T-helper 17 cell (primary cell): ENCODE measurements around the gene SLC38A4. TPM values are rescaled to one million over a fixed set of nuclear protein-coding genes. Genes with fewer than 3 reads are reported as not detected.
"Not testable (repeated sequence)": the region's sequence is repeated elsewhere in the genome, so short reads cannot be mapped to it uniquely, and the experiment has no call there.

ENCODE experiments used
- ATAC-seq: fragments of 150-1000 bp; cut with Tn5 transposase; 2 replicates; pipeline ENCODE4 v1.10.0; 2021; ENCODE audit warnings: mild to moderate bottlenecking, moderate library complexity
- DNase-seq, 3 donors: peaks; one replicate each; pipeline versions ENCODE4 v3.0.0 to v3.0.0-alpha.2; 2020 to 2021
- H3K9me3 ChIP-seq: one replicate; pipeline ENCODE4 v1.7.0; 2013; ENCODE audit warnings: low read length, mild to moderate bottlenecking; ENCODE audit not compliant: control insufficient read depth, poor library complexity, severe bottlenecking
- H3K27ac Mint-ChIP-seq: one replicate; pipeline ENCODE4 v1.8.0; 2022; ENCODE audit warnings: mild to moderate bottlenecking, moderate library complexity, mixed read lengths
- H3K27me3 Mint-ChIP-seq: one replicate; pipeline ENCODE4 v1.8.0; 2022; ENCODE audit warnings: mixed read lengths
- H3K36me3 Mint-ChIP-seq: one replicate; pipeline ENCODE4 v1.8.0; 2022; ENCODE audit warnings: low read depth, mixed read lengths
- H3K4me1 Mint-ChIP-seq: one replicate; pipeline ENCODE4 v1.8.0; 2022; ENCODE audit warnings: mild to moderate bottlenecking, mixed read lengths
- H3K4me3 Mint-ChIP-seq: one replicate; pipeline ENCODE4 v1.8.0; 2022; ENCODE audit warnings: mild to moderate bottlenecking, moderate library complexity, mixed read lengths
- total RNA-seq, 4 donors: library from RNA in 2 of 4; stranded (reverse) in 2 of 4; gene quantifications; one replicate each; pipeline ENCODE4 v1.2.3 and lab custom pipeline; 2022 to 2026

The SLC38A4 gene
- total RNA-seq, 2 donors from 2014 or later: not detected

DNA sequence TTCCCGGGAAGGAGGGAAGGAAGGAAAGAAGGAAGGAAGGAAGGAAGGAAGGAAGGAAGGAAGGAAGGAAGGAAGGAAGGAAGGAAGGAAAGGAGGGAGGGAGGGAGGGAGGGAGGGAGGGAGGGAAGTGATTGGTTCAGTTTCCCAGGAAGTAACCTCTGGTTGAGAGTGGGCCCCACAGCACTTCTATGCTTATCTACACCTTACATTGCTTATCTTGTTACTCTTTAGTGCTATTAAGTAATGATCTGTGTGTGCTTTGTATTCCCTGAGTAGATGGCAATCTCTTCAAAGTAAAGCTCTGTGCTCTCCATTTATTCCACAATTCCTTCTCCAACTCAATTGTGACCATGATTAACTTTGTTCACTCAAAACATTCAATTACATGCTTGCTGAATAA, 74.6 kb downstream of the SLC38A4 start:
- no peaks in the 10 kb centered on the region for H3K9me3 ChIP-seq
- Mint-ChIP-seq H3K36me3 (no peaks in the 10 kb centered on the region), H3K27ac (no peak overlapping the region), H3K27me3 (no peaks in the 10 kb centered on the region), H3K4me3 (no peak overlapping the region), H3K4me1 (peaks cover 7% of the 10 kb centered on the region)
- no peak for ATAC-seq
- DNase-seq: no peak

DNA sequence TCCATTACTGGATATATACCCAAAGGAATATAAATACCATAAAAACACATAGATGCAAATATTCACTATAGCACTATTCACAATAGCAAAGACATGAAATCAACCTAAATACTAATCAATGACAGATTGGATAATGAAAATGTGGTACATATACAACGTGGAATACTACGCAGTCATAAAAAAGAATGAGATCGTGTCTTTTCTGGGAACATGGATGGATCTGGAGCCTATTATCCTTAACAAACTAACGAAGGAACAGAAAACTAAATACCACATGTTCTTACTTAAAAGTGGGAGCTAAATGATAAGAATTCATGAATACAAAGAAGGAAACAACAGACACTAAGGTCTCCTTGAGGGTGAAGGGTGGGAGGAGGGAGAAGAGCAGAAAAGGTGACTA, 76.5 kb downstream of the SLC38A4 start:
- H3K27me3 Mint-ChIP-seq: no peaks in the 10 kb centered on the region
- no peak for DNase-seq
- no peak overlapping the region for H3K4me3 Mint-ChIP-seq
- H3K9me3 ChIP-seq: no peaks in the 10 kb centered on the region
- no peaks in the 10 kb centered on the region for H3K36me3 Mint-ChIP-seq
- peaks cover 7% of the 10 kb centered on the region for H3K4me1 Mint-ChIP-seq
- H3K27ac Mint-ChIP-seq: no peak overlapping the region
- no peak for ATAC-seq

- Mint-ChIP-seq H3K27ac (no peak overlapping the region), H3K27me3 (no peaks in the 10 kb centered on the region), H3K4me1 (no peaks in the 10 kb centered on the region)
These were observed 81.5 kb downstream of the SLC38A4 start for GRCh38 chr12:46744283-46744682.

DNA sequence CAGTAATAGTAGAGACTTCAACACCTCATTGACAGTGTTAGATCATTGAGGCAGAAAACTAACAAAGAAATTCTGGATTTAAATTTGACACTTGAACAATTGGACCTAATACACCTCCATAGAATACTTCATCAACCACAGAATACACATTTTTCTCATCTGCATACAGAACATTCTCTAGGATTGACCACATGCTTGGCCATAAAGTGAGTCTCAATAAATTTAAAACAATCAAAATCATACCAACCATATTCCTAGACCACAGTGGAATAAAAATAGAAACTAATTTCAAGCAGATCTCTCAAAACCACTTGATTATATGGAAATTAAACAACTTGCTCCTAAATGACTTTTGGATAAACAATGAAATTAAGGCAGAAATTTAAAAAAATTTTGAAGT, 82.3 kb downstream of the SLC38A4 start:
- Mint-ChIP-seq H3K4me3 (no peak overlapping the region), H3K36me3 (no peaks in the 10 kb centered on the region), H3K27me3 (no peaks in the 10 kb centered on the region), H3K4me1 (no peaks in the 10 kb centered on the region), H3K27ac (no peak overlapping the region)
- no peaks in the 10 kb centered on the region for H3K9me3 ChIP-seq
- DNase-seq (no peak), ATAC-seq (no peak)

More at GRCh38 chr12:46744283-46744682, 81.5 kb downstream of the SLC38A4 start:
- no peaks in the 10 kb centered on the region for H3K9me3 ChIP-seq
- Mint-ChIP-seq H3K36me3 (no peaks in the 10 kb centered on the region), H3K4me3 (no peak overlapping the region)
- no peak for ATAC-seq
- DNase-seq: no peak

DNA sequence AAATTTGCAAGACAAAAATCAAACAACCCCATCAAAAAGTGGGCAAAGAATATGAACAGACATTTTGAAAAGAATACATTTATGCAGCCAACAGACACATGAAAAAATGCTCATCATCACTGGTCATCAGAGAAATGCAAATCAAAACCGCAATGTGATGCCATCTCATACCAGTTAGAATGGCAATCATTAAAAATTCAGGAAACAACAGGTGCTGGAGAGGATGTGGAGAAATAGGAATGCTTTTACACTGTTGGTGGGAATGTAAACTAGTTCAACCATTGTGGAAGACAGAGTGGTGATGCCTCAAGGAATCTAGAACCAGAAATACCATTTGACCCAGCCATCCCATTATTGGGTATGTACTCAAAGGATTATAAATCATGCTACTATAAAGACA, 83.5 kb downstream of the SLC38A4 start:
- ATAC-seq, H3K27me3 Mint-ChIP-seq, H3K4me1 Mint-ChIP-seq, DNase-seq, H3K4me3 Mint-ChIP-seq, H3K27ac Mint-ChIP-seq, H3K9me3 ChIP-seq, H3K36me3 Mint-ChIP-seq: not testable (repeated sequence)

DNA sequence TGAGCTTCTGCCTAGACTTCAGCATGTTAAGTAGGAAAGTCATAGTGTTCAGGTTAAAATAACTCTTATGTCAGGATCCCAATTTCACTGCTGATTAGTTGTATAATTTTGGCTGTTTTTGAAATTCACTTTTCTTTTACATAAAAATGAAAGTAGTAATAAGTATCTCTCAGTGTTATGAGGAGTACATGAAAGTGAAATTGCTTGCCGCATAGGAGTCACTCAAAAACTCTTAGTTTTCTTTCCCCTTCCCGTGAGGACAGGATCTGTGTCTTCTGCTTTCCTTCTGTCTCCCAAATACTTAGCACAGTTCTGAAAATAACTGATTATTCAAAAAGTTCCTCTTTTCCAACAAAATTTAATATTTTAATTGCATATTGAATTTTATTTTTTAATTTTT, 100.5 kb downstream of the SLC38A4 start:
- H3K9me3 ChIP-seq: no peaks in the 10 kb centered on the region
- DNase-seq: no peak
- H3K36me3 Mint-ChIP-seq: no peaks in the 10 kb centered on the region
- no peaks in the 10 kb centered on the region for H3K4me1 Mint-ChIP-seq
- no peak overlapping the region for H3K27ac Mint-ChIP-seq
- ATAC-seq: no peak
- H3K4me3 Mint-ChIP-seq: no peak overlapping the region
- H3K27me3 Mint-ChIP-seq: peaks cover 23% of the 10 kb centered on the region

DNA sequence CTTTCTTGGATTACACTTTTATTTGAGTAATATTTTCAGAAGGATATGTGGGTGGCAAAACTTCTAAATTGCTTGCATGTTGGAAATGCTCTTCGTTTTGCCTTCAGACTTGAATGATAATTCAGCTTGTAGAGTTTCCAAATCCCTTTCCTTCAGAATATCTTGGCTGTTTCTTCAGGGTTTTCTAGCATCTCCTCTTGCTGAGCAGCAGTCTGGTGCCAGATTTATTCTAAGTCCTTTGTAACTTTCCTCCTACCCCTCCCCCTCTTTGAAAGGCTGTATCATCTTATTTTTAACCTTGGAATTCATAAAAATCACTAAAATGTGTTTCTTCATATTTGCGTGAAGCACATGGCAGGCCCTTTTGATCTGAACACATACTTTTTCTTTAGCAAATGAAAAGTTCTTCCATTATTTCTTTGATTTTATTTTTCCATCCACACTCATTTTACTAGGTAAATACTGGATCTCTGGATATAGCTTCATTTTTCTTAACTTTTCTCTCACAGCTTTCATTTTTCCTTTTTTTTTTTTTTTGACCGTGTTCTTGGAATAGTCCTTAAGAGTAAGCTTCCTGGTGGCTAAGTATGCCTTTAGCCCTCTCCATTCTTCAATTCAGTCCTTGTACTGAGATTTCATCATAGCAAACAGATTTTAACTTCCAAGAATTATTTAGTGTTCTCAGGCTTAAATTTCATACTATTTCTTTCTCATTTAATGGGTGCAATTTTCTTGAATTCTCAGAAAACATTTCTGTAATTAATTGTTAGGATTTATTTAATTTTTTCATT, 102.0 kb downstream of the SLC38A4 start:
- DNase-seq (no peak), ATAC-seq (no peak)
- Mint-ChIP-seq H3K4me1 (no peaks in the 10 kb centered on the region), H3K27ac (no peak overlapping the region), H3K27me3 (peaks cover 23% of the 10 kb centered on the region), H3K36me3 (no peaks in the 10 kb centered on the region), H3K4me3 (no peak overlapping the region)
- no peaks in the 10 kb centered on the region for H3K9me3 ChIP-seq

DNA sequence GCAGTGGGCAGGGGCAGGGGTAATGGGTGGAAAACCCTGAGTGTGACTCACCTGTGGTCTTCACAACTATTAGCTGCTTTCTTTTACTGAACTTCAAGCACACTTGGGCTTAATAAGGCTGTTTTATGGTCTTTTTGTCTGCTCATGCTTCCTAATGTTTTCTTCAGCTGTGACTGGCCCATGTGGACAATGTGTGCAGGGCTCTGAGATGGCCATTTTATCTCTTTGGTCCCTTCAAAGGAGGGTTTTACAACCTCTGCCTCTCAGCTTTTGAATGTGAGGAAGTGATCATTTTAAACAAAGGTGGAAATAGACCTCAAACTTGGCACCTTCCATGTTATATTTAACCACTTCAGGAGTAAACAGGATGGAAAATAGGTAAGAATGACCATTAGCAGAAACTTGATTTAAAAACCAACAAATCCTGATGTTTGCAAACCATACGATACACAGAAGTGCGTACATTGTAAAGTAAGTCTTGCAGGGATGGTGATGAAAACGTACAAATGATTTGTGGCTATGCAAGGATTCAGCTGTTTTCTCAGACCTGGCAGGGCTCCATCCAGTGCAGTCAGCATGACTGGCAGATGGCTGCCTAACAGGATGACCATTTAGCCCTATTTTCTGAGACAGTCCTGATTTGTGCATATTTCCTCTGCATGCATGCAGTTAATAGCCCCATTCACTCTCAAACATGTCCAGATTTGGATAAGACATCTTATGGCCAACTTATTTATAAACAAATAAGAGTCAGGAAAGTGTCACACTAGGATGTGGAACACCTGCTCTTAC, 103.2 kb downstream of the SLC38A4 start:
- Mint-ChIP-seq H3K27ac (no peak overlapping the region), H3K4me3 (no peak overlapping the region), H3K4me1 (no peaks in the 10 kb centered on the region), H3K27me3 (peaks cover 23% of the 10 kb centered on the region), H3K36me3 (no peaks in the 10 kb centered on the region)
- ATAC-seq (no peak), DNase-seq (no peak)
- H3K9me3 ChIP-seq: no peaks in the 10 kb centered on the region

DNA sequence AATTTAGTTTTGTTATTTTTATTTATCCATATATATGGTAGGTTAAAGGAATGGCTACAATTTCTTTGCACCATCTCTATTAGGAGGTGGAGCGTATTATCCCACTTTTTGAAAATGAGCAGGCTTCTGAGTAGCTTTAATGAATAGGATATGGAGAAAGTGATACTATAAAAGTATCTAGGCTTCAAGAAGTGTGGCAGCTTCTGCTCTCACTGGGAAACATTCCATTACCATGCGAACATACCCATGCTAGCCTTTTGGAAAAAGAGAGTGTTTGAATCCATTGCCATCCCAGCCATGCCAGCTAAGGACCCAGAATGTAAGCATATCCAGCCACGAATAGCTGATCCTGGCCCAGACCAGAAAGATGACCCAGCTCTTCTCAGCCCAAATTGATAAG, 107.3 kb downstream of the SLC38A4 start:
- ATAC-seq (no peak), DNase-seq (no peak)
- Mint-ChIP-seq H3K27me3 (peaks cover under 1% of the 10 kb centered on the region), H3K4me1 (no peaks in the 10 kb centered on the region), H3K36me3 (peaks cover 2% of the 10 kb centered on the region), H3K27ac (no peak overlapping the region), H3K4me3 (no peak overlapping the region)
- no peaks in the 10 kb centered on the region for H3K9me3 ChIP-seq

DNA sequence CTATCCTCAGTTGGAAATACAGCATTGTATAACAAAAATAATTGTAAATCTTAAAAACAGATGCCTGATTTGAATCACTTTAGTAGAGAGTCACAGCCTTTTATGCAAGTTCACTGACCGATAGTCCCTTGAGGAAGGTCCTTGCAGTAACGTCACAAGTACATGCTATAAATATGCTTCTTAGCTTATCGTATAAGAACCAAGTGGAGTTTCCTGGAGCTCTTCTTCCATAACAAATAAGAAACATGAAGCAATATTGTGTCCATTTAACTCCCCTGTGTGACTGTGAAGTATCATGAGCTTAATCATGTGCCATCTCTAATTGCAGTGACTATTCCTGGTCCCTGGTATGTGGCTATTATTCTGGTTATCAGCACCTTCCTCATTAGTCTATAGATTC, 107.9 kb downstream of the SLC38A4 start:
- H3K9me3 ChIP-seq: no peaks in the 10 kb centered on the region
- Mint-ChIP-seq H3K4me3 (no peak overlapping the region), H3K27ac (no peak overlapping the region), H3K36me3 (peaks cover 2% of the 10 kb centered on the region), H3K27me3 (no peaks in the 10 kb centered on the region), H3K4me1 (no peaks in the 10 kb centered on the region)
- ATAC-seq (no peak), DNase-seq (no peak)

- DNase-seq (no peak), ATAC-seq (no peak)
- no peaks in the 10 kb centered on the region for H3K9me3 ChIP-seq
- Mint-ChIP-seq H3K27ac (no peak overlapping the region), H3K4me3 (no peak overlapping the region), H3K4me1 (no peaks in the 10 kb centered on the region), H3K36me3 (peaks cover 2% of the 10 kb centered on the region), H3K27me3 (no peaks in the 10 kb centered on the region)
These were observed 108.6 kb downstream of the SLC38A4 start for GRCh38 chr12:46717159-46717558.
